ENCODE results near the gene CCDC127. TPM values are rescaled to one million over a fixed set of nuclear protein-coding genes. Genes with fewer than 3 reads are reported as not detected.
"Not testable (repeated sequence)": the region's sequence is repeated elsewhere in the genome, so short reads cannot be mapped to it uniquely, and the experiment has no call there.

The CCDC127 gene
- total RNA-seq, 1 donor from 2014 or later, result 2.9 TPM

- peaks cover 7% of the 10 kb centered on the region for H3K36me3 ChIP-seq (ENCODE audit: control insufficient read depth, insufficient read depth, low read length)
- no peak for DNase-seq (ENCODE audit: low read depth)
- H3K27me3 ChIP-seq (ENCODE audit: control insufficient read depth, insufficient read depth, low read length), result no peaks in the 10 kb centered on the region
- no peak for FAIRE-seq
- TF ChIP-seq, protein P1, sequence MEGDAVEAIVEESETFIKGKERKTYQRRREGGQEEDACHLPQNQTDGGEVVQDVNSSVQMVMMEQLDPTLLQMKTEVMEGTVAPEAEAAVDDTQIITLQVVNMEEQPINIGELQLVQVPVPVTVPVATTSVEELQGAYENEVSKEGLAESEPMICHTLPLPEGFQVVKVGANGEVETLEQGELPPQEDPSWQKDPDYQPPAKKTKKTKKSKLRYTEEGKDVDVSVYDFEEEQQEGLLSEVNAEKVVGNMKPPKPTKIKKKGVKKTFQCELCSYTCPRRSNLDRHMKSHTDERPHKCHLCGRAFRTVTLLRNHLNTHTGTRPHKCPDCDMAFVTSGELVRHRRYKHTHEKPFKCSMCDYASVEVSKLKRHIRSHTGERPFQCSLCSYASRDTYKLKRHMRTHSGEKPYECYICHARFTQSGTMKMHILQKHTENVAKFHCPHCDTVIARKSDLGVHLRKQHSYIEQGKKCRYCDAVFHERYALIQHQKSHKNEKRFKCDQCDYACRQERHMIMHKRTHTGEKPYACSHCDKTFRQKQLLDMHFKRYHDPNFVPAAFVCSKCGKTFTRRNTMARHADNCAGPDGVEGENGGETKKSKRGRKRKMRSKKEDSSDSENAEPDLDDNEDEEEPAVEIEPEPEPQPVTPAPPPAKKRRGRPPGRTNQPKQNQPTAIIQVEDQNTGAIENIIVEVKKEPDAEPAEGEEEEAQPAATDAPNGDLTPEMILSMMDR (IDR thresholded peaks at IDR 0.05; ENCODE audit: insufficient read depth, low read length, severe bottlenecking), result no peak
- H3K4me3 ChIP-seq (ENCODE audit: low read depth, low read length), result no peak overlapping the region
These were observed 17.0 kb downstream of the CCDC127 start for GRCh38 chr5:200985-201384.

DNA sequence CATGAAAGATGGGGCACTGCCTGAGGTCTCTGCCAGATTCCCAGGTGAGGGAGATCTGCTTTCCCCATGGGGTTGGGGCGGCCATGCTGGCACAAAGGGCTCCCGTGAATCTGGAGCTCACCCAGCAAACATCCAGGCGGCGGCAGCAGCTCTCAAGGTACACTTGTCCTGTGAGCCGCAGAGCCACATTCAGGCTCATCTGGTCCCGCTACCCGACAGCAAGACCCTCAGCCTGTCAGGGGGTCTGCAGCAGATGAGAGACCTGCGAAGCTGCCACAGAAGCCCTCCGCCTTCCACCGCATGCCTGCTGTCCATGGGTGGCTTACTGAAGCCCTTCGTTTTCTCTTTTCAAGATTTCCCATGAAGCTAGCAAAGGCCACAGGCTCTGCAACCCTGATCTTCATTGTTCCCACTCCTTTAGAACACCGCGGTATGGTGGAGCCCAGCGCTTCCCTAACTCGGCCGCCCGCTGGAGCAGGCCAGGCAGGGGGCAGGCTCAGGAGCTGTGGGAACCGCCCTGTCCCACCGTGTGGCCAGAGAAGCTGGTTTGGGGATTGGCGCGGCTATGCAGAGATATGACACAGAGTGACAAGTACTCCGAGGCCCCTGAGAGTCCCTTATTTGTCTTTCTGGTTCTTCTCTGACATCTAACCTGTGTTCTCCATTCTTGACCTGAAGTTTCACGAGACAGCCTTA, 17.9 kb downstream of the CCDC127 start:
- TF ChIP-seq, protein P1 (IDR thresholded peaks at IDR 0.05; ENCODE audit: insufficient read depth, low read length, severe bottlenecking), result no peak
- Histone ChIP-seq H3K36me3 (ENCODE audit: control insufficient read depth, insufficient read depth, low read length) (peaks cover 7% of the 10 kb centered on the region), H3K27me3 (ENCODE audit: control insufficient read depth, insufficient read depth, low read length) (no peaks in the 10 kb centered on the region), H3K4me3 (ENCODE audit: low read depth, low read length) (no peak overlapping the region)
- no peak for FAIRE-seq
- DNase-seq (ENCODE audit: low read depth), result no peak

DNA sequence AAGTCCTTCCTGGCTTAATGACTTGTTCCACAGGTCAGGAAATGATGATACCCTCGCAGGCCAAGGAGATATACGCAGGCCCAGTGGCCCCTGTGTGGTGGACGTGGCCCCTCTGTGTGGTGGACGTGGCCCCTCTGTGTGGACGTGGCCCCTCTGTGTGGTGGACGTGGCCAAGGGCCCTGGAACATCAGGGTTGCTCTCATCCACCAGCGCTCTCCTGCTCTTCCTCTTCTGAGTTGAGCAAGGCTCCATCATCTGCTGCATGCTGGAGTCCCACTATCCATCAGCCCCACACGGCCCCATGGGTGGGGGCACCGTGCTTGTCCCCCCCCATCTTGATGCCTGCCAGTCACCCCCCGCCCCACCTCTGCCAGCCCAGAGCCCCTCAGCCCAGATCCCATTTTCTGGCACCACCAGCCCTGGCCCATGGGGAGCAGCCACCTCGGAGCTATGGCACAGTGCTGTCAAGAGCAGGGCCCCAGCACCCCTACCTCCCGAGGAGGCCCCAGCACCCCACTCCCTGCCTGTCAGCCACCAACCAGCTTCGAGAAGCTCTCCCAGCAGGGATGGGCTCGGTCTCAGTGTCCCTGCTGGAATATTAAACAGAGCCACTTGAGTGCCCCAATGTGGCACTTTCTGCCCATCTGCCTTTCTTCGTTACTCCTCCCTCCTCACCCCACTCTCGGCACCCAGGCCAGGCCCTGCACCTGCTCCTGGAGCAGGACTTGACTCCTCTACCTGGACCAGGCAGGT, 18.6 kb downstream of the CCDC127 start:
- no peaks in the 10 kb centered on the region for H3K27me3 ChIP-seq (ENCODE audit: control insufficient read depth, insufficient read depth, low read length)
- H3K4me3 ChIP-seq (ENCODE audit: low read depth, low read length), result no peak overlapping the region
- FAIRE-seq (no peak), DNase-seq (ENCODE audit: low read depth) (no peak)
- TF ChIP-seq, protein P1 (IDR thresholded peaks at IDR 0.05; ENCODE audit: insufficient read depth, low read length, severe bottlenecking), result no peak
- H3K36me3 ChIP-seq (ENCODE audit: control insufficient read depth, insufficient read depth, low read length), result peaks cover 4% of the 10 kb centered on the region

DNA sequence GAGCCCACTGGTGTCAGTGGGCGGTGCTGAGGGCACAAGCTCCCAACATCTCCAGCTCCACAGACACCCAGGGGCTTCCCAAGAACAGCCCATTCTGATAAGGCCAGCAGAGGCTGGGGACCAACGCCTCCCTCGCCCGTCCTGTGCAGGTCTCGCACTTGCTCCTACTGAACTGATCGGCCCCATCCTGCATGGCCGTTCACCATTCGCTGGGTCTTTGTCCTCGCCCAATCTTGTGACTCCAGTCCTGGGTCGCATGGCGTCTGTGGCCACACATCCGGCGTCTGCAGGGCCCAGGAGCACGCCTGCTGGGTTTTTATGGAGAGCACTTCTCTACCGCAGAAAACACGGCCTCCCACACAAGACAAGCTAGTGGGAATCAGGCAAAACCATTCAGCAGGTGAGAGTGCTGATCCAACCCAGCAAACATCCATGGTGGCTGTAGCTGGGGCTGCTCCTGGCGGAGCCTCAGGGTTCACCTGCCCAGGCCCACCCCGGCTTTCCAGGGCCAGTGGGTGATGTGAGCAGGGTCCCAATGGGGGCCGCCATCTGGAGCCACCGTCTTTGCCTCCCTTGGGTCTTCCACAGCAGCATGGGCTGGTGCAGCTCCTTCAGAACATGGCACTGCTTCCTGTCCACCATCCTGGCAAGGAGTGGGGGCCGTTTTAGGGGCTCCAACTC, 19.3 kb downstream of the CCDC127 start:
- Histone ChIP-seq H3K27me3 (ENCODE audit: control insufficient read depth, insufficient read depth, low read length) (no peaks in the 10 kb centered on the region), H3K36me3 (ENCODE audit: control insufficient read depth, insufficient read depth, low read length) (peaks cover 2% of the 10 kb centered on the region), H3K4me3 (ENCODE audit: low read depth, low read length) (no peak overlapping the region)
- TF ChIP-seq, protein P1 (IDR thresholded peaks at IDR 0.05; ENCODE audit: insufficient read depth, low read length, severe bottlenecking), result no peak
- DNase-seq (ENCODE audit: low read depth) (no peak), FAIRE-seq (no peak)

GRCh38 chr5:197892-198489, 20.0 kb downstream of the CCDC127 start:
- TF ChIP-seq, protein P1 (IDR thresholded peaks at IDR 0.05; ENCODE audit: insufficient read depth, low read length, severe bottlenecking), result no peak
- Histone ChIP-seq H3K36me3 (ENCODE audit: control insufficient read depth, insufficient read depth, low read length) (no peaks in the 10 kb centered on the region), H3K4me3 (ENCODE audit: low read depth, low read length) (no peak overlapping the region), H3K27me3 (ENCODE audit: control insufficient read depth, insufficient read depth, low read length) (no peaks in the 10 kb centered on the region)
- DNase-seq (ENCODE audit: low read depth) (no peak), FAIRE-seq (no peak)

DNA sequence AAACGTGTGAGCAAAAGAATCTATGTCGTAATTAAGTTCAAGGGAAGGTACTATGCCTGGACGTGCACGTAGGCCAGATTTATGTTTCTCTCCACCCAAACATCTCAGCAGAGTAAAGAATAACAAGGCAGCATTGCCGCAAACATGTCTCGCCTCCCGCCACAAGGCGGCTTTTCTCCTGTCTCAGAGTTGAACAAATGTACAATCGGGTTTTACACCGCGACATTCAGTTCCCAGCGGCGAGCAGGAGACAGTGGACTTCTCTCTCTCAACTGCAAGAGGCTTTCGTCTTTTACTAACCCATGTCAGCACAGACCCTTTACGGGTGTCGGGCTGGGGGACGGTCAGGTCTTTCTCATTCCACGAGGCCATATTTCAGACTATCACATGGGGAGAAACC, 20.9 kb downstream of the CCDC127 start:
- H3K36me3 ChIP-seq (ENCODE audit: control insufficient read depth, insufficient read depth, low read length); FAIRE-seq; H3K27me3 ChIP-seq (ENCODE audit: control insufficient read depth, insufficient read depth, low read length); DNase-seq (ENCODE audit: low read depth); H3K4me3 ChIP-seq (ENCODE audit: low read depth, low read length): not testable (repeated sequence)
